HG03469 (cell line): ENCODE data around the gene FOXP1.
"Not testable (repeated sequence)": the region's sequence is repeated elsewhere in the genome, so short reads cannot be mapped to it uniquely, and the experiment has no call there.

Experiments
- ATAC-seq: cut with Tn5 transposase; IDR thresholded peaks from one replicate; pipeline ENCODE4 v1.9.1; 2021; ENCODE audit warnings: mild to moderate bottlenecking, moderate library complexity, moderate number of reproducible peaks; ENCODE audit not compliant: unreplicated experiment

FOXP1 gene

GRCh38 chr3:71454512-71455403 lies 128.8 kb downstream of the FOXP1 start:
- ATAC-seq = no peak

DNA sequence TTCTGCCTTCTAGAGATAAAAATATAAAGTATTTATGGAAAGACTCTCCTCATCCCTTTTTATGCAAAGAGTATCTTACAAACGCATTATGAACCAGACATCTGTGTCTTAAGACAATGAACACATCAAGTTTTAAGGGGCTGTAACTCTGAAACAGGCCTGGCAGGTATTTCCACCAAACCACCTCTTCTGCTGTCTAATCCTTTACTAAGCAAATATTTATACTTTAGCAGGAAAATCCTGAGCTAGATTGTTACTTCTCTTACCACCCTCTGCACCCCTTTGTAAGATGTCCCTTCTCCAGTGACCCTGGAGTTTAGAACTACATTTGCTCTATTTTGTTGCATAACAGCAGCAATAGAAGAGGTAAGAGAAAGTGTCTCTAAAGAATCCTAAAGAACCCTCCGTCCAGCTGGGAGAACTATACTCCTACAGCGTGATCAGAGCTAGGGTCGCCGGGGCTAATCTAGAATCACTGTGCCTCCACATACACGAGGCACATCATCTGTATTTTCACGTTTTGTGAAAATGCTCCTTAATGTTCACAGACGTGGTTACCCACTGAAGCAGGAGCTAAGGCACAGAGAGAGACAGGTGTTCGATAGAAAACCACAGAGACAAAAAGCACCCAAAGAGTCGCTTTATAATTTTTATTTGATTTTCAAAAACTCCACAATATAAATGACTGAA lies 129.6 kb downstream of the FOXP1 start:
- no peak for ATAC-seq

- ATAC-seq = no peak
Measured at GRCh38 chr3:71453319-71453718, 130.2 kb downstream of the FOXP1 start.

- ATAC-seq = no peak
Measured at GRCh38 chr3:71451812-71452211, 131.7 kb downstream of the FOXP1 start.

DNA sequence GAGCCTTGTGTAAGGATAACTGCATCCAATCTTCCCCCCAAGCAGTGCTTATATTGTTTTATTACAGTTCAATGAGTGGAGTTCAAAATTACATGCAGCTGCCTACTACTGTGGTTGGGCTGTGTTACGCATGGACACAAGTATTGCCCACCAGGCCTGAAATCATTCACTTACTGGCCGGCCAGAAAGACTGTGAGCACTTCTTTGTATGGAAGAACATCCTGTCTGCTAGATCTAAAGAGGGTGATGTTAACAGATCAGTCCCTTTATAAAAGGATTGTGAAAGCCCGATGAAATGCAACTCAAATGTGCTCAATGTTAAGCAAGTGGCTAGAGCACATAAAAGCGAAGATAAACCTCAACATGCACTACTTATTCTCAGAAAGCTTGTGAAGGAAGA lies 132.5 kb downstream of the FOXP1 start:
- ATAC-seq = no peak

DNA sequence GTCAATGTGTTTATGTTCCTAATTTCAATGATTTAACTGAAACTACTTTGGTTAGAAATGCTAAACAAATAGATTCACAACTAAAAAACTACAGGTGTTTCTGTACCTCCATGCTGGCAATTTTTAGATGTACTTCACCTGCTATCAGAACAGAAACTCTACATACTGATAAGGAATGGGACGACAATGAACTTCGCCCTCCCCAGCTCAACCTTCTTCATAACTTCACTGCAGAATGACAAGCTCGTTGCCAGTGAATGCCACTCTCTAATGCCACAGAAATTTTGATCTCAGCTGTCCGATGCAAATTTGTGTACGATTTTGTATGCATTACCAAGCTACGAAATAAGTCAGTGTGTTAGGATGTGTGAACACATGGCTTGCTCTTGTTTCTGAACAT lies 133.4 kb downstream of the FOXP1 start:
- ATAC-seq = no peak

GRCh38 chr3:71447803-71448202 lies 135.7 kb downstream of the FOXP1 start:
- no peak for ATAC-seq

DNA sequence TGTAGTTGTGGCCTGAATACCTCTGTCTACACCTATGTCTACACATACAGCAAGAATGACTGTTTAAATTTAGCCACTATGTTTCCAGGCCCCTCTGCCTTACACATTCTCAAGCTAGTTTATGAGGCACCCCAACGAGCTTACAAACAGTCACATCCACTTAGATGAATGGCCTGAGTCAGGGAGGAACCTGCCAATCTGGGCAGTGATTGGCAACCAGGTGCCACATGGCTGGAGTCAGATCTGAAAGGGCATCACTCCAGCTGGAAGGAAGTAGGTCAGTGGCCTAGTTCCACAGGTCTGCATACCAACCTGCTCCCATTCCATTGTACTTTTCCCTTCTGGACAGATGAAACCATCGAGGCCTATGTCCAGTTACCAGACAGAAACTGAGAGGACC lies 136.3 kb downstream of the FOXP1 start:
- ATAC-seq = no peak

DNA sequence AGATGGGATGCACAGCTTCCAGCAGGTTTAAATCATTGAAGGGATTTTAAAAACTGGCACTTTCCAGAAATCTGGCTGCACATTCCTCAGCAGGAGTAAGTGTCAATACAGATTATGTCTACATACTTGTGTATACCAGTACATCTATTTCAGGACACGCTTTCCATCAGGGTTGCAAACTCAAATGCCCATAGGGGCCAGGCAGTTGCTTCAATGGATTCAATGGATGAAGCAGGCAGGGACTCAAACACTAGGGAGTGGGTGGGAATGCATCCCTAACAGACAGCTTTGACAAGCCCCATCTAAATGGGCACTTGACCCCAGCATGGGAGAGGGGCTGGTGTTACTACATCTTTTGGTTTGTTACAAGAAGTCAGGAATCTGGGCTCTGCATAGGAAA lies 136.8 kb downstream of the FOXP1 start:
- ATAC-seq = no peak

DNA sequence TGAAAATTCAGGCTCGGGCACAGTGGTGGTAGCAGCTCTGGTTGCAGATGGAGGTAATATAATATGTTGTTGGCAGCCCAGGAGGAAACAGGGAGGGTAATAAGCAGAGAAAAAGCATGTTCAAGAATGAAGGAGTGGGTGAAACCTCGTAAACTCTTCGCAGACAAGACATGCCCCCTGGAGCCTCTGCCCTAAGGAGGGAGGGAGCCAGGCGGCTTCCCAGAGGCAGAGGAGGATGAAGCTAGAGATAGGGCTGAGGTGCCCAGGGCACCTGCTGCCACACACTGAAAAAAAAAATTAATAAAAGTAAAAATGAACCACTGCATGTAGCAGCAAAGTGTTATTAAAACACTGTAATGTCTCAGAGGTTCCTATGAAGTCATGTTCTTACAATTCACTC lies 137.3 kb downstream of the FOXP1 start:
- ATAC-seq = no peak

GRCh38 chr3:71444861-71445259 lies 138.7 kb downstream of the FOXP1 start:
- no peak for ATAC-seq

GRCh38 chr3:71444028-71444860 lies 139.3 kb downstream of the FOXP1 start:
- ATAC-seq = peak; percentile 94

DNA sequence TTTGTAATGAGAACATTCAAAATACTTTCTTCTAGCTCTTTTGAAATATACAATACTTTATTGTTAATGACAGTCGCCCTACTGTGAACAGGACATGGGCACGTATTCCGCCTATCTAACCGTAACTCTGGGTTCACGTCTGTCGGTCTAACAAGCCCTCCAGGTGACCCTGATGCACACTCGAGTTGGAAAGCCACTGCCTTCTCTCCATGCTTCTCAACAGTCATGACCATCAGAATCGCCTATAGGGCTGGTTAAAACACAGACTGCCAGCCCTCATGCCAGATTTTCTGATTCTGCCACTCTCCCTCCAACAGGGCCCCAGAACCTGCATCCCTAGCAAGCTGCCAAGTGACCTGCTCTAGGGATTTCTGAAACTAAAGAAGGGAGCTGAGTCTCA lies 140.2 kb downstream of the FOXP1 start:
- no peak for ATAC-seq

DNA sequence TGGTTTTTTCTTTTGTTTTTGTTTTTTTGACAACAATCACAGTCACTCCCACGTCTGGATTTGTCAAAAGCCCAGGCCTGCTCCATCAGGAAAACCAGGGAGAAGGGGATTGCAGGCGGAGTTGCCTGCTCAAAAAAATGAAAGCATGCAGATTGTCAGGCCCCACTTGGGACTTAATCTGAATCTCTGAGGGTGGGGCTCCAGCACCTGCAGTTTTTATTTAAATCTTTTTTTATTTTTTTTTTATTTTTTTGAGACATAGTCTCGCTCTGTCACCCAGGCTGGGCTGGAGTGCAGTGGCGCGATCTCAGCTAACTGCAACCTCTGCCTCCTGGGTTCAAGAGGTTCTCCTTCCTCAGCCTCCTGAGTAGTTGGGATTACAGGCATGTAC lies 140.9 kb downstream of the FOXP1 start:
- no peak for ATAC-seq

- ATAC-seq = no peak
Measured at GRCh38 chr3:71441925-71442651, 141.4 kb downstream of the FOXP1 start.

DNA sequence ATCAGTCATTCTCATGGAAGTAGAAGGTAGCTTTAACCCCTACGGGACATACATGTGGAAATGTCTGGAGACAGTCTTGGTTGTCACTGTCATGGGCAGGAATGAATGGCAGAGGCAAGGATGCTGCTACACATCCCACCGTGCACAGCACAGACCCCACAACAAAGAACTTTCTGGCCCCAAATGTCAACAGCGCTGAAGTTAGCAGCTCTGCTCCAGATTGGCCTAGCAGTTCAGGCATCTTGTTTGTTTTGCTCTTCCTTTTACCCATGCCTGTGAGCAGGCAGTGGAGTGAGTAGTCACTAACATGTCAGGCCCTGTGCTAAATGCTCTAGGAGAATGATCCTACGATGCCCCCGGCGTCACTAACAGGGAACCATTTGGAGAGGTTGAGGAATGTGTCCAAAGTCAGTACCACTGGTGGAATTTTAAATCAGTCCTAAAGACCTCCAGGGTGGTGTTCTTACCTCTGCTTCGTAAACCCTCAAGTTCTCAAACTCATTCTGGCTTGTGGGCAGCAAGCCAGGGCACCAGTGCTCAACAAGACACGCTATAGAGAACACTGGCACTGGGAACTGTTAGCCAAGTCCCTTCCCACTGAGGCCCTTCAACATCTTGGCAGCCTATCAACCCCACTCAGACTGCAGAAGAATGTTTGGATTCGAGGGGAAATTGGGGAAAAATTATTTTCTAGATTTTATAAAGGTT lies 142.2 kb downstream of the FOXP1 start:
- no peak for ATAC-seq

GRCh38 chr3:71438904-71439303 lies 144.6 kb downstream of the FOXP1 start:
- ATAC-seq = no peak

GRCh38 chr3:71438071-71438685 lies 145.3 kb downstream of the FOXP1 start:
- no peak for ATAC-seq

- no peak for ATAC-seq
Measured at GRCh38 chr3:71436337-71436736, 147.2 kb downstream of the FOXP1 start.

DNA sequence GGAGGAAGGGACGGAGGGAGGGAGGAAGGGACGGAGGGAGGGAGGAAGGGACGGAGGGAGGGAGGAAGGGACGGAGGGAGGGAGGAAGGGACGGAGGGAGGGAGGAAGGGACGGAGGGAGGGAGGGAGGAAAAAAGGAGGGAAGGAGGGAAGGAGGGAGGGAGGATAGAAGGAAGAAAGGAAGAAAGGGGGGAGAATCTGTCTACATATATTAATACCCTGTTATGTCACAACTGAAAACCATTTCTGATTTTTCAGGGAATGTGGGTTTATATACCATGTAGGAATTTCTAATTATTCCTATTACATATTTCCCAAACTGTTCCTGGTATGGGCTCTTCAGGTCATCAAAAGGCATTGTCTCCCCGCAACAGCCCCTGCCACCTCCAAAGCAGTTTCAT lies 147.7 kb downstream of the FOXP1 start:
- not testable (repeated sequence) for ATAC-seq
